H4 (cell line): ENCODE measurements around the gene WDR89. TPM values are rescaled to one million over a fixed set of nuclear protein-coding genes. Genes with fewer than 3 reads are reported as not detected.
"Not testable (repeated sequence)": the region's sequence is repeated elsewhere in the genome, so short reads cannot be mapped to it uniquely, and the experiment has no call there.

Source experiments
- DNase-seq: peaks from one replicate; pipeline ENCODE4 v3.0.0-alpha.2; 2015; ENCODE audit warnings: low spot score
- total RNA-seq: library from RNA; depleted of rRNA; stranded (reverse); fragments of >200 nt; shearing (Covaris generic); gene quantifications from 2 replicates; pipeline ENCODE4 v1.2.3, GENCODE V29; 2014; rRNA removed

WDR89 gene, protein sequence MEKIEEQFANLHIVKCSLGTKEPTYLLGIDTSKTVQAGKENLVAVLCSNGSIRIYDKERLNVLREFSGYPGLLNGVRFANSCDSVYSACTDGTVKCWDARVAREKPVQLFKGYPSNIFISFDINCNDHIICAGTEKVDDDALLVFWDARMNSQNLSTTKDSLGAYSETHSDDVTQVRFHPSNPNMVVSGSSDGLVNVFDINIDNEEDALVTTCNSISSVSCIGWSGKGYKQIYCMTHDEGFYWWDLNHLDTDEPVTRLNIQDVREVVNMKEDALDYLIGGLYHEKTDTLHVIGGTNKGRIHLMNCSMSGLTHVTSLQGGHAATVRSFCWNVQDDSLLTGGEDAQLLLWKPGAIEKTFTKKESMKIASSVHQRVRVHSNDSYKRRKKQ
- 10.1 and 10.9 TPM in 2 replicates for total RNA-seq

DNA sequence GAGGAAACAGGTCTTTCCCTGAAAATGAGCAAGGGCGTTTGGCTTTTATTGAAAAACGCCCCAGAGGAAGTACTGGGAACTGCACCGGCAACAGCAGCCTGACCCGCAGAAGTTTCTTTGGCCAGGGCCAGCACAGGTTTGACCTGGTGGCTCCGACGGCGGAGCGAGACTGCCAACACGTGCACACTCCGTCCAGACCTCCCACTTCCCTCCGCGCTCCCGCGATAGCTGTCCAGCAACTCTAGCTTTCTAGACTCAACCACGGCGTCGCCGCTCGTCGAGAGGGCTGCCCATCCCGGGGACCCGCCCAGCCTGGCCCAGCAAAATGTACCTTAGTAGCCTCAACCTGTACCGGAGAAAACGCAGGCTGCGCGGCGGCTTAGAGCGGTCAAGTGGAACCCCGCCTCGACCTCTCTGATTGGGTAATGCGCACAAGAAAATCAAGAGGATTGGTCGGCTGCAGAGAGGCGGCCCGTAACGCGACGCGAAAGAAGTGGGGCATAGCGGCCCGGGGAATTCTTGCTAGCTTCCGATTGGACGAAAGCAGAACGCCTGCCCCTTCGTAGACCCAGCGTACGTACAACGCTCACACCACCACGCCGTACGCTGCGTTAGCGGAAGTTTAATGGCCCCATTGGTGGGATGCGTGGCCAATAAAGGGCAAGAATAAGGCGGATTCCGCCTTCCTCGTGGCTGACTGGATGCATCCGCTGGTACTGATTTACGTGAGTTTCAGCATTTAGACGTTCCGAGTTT, at the start of gene WDR89:
Gene WDR89, minus strand, starts transcription at position 399 of the 756 bp plus-strand sequence. CDS start 41,929 bp downstream, outside the sequence.
- peak; percentile 99 for DNase-seq

DNA sequence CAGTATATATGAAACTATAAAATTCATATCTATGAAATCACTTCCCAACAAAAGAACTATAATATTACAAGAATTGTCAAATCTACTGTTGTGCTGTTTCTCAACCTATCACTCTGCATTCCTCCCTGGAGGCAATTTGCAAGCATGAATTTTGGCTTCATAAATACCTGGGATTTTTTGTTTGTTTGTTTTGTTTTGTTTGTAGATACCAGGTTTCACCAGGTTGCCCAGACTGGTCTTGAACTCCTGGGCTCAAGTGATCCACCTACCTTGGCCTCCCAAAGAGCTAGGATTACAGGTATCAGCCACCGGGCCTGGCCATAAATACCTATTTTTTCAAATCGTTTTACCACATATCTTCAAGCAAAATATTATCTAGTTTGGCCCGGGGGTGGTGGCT, 47.5 kb upstream of the WDR89 start:
- DNase-seq: no peak

DNA sequence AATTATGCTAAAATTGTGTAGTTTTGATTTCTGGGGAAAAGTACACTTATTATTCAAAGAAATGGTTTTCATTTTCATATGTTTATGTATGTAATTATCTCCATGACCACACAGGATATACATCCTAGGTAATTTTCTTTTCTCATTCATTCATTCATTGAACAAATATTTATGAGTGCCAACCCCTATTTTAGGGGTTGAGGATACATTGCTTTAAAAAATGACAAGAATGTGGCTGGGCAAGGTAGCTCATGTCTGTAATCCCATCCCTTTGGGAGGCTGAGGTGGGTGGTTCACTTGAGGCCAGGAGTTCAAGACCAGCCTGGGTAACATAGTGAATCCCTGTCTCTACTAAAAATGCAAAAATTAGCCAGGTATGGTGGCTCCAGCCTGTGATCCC, 45.3 kb upstream of the WDR89 start:
- no peak for DNase-seq

DNA sequence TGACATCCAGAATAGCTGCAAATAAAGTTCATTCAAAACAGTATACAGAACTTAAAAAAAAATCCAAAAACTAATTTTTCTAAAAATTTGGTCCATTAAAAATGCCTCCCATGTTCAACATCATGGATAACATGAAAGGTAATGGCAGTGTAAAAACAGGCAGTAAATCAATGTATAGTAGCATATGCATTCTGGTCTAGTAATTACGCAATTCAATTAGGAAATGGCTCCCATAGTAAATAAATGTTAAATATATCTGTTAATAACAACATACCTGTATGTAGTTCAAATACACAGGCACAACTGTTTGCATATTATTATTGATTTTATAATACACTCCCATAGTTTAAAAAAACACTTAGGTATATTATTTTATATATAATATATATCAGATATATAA, 43.7 kb upstream of the WDR89 start:
- DNase-seq: no peak

DNA sequence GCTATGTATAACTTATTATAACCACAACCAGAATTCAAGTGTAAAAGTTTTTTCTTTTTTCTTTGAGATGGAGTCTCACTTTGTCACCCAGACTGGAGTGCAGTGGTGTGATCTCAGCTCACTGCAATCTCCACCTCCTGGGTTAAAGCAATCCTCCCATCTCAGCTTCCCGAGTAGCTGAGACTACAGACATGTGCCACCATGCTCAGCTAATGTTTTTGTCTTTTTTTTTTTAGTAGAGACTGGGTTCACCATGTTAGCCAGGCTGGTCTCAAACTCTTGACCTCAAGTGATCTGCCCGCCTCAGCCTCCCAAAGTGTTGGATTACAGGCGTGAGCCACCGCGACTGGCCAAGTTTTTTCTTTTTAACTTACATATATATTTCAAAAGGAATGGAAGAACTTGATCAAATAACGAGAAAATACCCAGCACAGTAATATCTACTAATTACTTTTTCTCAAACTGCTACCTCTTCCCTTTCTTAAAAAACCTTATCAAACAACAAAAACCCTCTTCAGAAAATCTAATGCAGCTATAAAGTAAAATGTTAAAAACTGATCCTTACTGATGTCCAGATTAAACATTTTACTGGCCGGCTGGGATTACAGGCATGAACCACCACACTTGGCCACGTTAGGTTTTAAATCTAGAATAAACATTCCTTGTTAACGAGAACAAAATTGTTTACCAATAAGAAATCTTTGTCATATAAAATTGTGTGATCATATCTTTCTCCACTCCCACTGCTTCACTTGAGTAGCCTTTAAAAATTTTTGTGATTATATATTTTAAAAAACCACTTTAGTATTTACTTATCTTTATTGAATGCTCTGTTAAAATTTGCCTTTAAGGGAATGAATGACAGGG, 41.3 kb upstream of the WDR89 start:
- no peak for DNase-seq

DNA sequence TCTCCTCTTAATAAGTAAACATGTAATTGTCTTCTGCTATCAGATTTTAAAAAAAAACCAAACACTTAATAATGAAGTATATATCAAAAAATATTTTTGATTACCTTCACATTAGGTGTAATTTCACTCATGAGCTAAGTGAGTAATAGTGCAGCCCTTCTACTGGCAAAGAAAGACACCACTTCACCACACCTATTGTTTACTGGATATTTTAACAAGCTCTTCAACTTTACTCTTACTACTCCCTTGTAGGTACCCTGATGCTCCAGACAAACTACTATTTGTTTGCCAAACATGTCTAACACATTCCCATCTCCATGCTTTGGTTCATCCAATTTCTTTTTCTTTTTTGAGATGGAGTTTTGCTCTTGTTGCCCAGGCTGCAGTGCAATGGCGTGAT, 36.9 kb upstream of the WDR89 start:
- no peak for DNase-seq

DNA sequence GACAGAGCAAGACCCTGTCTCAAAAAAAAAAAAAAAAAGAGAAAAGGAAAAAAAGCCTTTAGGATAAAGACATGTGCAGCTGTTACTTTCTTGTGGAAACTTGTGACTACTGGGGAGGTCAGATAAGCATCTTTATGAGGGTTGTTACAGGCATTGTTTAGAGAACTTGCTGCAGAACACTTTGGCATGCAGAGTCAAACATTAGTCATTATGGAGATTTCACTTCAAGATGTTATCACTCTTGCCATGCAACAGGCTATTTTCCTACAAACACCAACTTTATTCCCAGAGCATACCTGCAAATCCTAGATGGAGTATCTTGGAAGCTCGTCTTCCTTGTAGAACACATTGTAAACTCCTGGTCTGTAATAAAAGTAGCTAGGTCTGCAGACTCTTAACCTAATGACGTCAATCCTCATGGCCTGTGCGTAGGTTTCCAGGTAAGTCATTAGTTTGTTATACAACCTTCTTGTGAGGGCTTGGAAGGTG, 36.3 kb upstream of the WDR89 start:
- DNase-seq: peak; percentile 90

DNA sequence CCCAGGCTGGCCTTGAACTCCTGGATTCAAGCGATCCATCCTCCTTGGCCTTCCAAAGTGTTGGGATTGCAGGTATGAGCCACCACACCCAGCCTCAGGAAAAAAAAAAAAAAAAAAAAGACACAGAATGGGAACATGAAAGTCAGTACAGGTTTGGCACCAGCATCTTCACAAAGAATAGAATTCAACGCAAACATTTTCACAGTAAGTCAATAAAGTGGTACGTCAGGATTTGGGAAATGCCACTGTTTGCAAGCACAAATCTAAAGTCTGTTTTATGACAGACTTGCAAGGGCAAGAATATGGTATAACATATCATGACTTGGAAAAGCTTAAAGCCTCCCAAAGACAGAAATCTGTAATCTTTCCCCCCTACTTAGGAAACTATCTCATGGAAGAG, 34.9 kb upstream of the WDR89 start:
- DNase-seq: no peak

DNA sequence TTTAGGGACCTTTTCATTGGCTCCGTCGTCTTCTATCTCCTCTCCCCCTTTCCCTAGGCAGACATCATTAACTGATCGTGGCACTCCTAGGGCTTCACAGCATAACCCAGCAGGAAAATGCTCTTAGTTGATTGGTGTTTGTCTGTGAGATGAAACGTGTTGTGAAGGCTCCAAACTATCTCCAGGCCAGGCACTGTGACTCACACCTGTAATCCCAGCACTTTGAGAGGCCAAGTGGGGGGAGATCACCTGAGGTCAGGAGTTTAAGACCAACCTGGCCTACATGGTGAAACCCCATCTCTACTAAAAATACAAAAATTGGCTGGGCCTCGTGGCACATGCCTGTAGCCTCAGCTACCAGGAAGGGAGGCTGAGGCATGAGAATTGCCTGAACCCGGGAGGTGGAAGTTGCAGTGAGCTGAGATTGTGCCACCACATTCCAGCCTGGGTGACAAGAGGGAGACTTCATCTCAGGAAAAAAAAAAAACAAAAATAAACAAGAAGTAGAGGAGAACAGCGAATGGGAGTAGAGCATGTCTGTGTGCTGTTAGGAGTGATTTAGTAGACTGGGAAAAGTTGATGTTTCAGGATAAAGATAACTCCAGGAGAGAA, 32.3 kb upstream of the WDR89 start:
- DNase-seq: no peak

DNA sequence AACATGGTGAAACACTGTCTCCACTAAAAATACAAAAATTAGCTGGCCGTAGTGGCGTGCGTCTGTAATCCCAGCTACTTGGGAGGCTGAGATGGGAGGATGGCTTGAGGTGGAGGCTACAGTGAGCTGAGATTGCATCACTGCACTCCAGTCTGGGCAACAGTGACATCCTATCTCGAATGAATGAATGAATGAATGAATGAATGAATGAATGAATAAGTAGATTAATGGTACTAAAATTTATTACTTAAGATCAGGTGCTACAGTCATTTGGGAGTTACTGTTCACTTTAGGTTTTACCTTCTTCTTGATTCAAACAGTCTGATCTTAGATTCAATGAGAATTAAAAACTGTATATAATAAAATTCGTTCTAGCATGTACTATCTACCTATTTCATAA, 31.6 kb upstream of the WDR89 start:
- DNase-seq: no peak

DNA sequence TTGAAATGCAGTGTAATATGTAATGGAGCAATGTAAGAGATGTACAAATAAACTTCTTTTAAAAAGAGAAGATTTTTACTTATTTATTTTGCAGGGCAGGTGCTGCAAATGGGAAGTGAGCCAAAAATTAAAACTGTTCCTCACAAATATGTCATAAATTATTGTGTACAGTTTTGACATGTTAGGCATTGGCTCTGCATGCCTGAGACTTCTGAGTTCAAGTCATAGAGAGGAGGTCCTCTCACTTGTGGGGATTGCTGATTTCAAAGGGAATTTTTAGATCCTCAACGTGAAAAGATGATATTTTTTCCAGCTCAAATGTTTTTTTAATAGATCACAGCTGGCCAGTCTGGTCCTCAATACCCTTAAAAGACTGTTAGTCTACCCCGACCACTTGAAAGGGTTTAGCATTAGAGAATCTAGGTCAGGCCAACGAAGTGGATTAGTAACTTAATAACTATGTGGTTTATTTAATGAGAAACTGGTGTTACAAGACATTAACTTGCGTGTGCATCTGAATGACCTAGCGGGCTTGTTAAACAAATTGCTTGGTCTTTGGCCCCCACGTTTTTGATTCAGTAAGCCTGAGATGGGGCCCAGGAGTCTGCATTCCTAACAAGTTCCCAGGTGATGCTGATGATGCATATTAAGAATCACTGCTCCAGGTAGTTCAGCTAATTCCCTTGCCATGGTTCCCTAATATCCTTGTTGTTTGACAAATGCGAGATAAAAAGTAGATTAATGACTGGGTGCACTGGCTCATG, 30.9 kb upstream of the WDR89 start:
- no peak for DNase-seq

DNA sequence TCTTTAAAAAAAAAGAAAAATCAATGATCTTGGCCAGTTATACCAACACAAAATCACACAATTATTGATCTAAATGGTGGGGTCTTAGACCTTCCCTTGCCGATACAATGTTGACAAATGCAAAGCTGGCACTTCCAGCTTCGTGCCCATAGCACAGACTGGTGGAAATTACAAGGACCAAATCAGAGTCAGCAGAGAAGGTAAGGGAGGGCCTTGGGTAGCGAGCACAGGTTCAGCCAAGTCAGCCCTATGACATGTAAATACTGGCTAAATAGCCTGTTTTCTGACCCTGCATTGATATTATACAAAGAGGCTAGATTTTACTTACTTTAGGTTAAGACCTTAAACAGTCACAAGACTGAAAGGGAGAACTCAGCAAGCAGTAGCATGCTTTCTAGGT, 30.3 kb upstream of the WDR89 start:
- DNase-seq: no peak

DNA sequence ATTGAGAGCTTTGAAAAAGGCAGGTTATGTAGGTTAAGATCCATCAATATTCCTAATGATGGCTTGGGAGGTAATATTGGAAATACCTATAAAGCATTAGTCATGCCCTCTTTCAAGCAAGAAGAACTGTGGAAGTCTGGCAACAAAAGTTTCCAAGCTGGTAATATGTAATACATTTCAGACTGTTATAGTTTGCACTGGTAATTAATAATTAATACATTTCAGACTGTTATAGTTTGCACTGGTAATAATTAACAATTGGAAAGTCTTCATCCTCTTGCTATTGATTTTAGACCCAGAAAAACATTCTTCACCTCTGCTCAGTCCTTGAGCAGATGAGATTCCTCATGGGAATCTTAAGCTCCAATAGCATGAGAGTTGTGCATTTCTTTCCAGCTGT, 29.0 kb upstream of the WDR89 start:
- no peak for DNase-seq

DNA sequence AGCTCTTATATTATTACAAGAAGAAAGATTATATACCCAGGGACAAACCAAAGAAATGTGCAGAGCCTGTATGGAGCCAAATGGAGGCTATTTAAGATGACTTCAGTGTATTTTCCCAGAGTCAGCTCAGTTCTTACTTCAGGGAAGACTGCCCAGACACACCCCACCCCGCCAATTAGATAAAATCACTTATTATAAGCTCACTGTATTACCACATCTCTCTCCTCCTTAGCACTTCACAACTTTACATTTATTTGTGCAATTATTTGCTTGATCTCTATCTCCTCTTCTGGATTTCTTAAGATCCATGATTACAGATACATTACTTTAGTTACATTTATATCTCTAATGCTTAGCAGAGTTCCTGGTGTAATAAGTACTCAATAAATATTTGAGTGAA, 24.7 kb upstream of the WDR89 start:
- DNase-seq: no peak

DNA sequence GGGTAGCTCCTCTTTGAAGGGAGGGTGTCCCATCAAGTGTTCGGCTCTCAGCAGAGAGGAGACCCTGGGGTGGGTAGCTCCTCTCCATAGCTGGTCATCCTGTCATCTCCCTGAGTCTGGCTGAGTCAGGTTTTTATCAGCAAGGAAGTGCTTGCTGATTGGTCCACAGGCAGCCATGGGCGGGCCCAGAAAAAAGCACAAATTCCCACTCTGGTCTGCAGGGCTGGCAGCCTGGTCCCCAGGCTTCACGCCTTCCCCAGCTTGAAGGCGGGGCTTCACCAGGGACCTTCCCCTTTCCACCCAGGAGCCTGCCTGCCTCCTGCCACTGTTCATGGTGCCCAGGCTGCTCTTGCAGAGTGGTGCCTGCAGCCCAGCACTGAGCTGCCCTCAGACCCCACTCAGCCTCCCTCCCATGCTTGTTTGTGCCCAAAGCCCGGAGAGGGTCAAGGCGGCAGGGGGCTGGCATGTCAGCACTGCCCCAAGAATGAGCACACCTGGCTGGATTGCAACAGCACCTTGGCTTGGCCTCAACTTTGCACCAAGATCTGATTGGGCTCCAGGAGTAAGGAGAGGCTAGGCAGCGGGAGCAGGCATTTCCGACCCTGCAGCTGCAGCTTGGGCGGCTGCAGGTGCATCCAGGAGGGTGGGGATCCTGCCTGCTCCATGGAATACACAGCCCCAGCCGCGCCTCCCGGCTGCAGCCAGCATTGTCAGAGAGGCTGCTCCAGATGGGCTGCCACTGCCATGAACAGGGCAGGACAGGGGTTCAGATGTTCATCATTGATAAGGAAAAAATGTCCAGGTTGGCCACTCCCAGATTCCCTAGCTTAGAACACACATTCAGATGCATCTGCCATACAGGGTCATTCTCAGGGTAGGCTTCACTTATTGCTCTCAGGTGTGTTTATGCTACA, 22.0 kb upstream of the WDR89 start:
- DNase-seq: no peak

DNA sequence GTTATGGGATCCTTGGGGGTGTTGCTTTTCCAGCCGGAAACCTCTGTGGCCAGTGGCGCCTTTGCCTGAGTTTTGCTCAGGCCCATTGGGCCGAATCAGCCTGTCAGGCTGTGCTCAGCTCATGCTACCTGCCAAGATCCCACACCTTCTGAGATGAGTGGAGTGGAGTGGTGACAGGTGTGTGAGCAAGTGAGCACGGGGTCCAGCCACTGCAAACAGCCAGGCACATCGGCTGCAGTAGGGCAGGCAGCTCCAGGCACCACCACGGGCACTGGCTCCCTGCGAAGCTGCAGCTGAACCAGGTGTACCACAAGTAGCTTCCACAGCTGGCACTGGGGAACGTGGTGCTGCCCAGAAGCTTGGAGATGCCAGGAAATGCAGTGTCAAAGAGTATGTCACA, 21.1 kb upstream of the WDR89 start:
- no peak for DNase-seq

DNA sequence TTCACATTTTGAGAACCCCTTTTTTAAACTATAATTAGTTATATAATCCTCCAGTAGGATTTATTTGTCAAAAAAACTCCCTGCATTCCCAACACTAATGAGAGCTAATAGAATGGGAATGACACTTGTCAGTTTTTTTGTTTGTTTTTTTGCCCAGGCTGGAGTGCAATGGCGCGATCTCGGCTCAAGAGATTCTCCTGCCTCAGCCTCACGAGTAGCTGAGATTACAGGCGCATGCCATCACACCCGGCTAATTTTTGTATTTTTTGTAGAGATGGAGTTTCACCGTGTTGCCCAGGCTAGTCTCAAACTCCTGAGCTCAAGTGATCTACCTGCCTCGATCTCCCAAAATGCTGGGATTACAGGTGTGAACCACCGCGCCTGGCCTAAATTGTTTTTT, 20.2 kb upstream of the WDR89 start:
- DNase-seq: not testable (repeated sequence)

DNA sequence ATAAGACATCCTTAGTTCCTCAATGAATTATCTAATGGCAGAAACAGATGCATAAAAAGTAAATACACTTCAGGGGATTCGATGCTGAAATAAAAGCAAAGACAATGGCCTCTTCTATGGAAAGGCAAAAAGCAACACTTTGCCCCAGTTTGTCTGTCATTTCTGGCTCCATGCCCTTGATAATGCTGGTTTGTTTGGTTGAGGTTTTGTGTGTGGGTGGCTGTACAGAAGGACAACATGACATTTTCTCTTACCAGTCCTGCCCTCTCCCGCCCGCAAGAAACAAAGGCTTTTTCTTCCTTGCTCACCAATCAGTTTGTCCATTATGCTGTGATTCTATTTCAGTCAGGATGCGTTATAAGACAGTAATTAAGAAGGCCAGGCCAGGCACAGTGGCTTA, 18.1 kb upstream of the WDR89 start:
- peak; percentile 80 for DNase-seq

DNA sequence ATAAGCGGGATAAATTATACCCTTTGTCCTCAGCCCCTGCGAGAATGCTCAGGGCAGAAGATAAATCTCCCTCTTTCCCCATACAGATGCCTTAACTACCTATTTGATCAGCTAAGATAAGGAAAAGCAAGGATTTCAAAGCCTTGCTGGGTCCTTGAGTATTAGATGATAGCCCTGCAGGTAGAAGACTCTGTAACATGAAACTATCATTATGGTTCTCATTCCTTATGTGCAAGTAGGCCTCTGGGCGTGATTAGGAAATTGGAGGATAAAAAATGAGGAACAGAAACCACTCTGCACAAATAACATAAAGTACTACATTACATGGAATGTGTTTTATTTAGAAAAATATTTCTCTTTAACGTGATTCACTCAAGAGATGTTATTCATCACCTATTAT, 14.5 kb upstream of the WDR89 start:
- DNase-seq: no peak

DNA sequence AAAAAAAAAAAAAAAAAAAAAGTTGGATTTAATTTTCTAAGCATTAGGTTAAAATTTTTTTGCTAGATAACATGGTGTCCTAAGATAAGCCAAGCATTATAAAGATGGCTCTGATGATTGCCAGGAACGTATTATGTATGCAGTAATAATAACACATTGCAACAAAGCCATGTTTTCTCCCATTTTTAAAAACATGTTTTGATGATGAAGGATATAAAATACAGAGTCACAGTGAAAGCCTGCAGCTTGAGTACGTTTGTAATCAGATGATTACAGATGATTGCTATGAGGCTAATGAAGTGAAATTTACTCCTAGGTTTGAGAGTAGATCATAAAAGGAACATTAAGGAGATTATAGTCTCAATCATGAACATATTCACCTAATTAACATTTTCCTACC, 13.3 kb upstream of the WDR89 start:
- no peak for DNase-seq
